H9 (cell line): ENCODE measurements around the gene ZNF521. TPM values are rescaled to one million over a fixed set of nuclear protein-coding genes. Genes with fewer than 3 reads are reported as not detected.

Experiments
- DNase-seq: peaks from one replicate; pipeline ENCODE4 v3.0.0-alpha.2; 2017
- H2AFZ ChIP-seq: one replicate; pipeline ENCODE4 v1.6.1; 2013; ENCODE audit warnings: mild to moderate bottlenecking, low read length, control low read depth, moderate library complexity
- H2AK5ac ChIP-seq: 2 replicates; pipeline ENCODE4 v1.6.1; 2013; ENCODE audit warnings: low read length, control low read depth, mixed read lengths; ENCODE audit not compliant: insufficient read length
- H2BK120ac ChIP-seq: one replicate; pipeline ENCODE4 v1.6.1; 2013; ENCODE audit warnings: low read depth, mild to moderate bottlenecking, low read length, control low read depth, inconsistent platforms; ENCODE audit not compliant: poor library complexity, severe bottlenecking
- H2BK12ac ChIP-seq: 2 replicates; pipeline ENCODE4 v1.6.1; 2013; ENCODE audit warnings: low read length, control low read depth, mixed read lengths, low read depth; ENCODE audit not compliant: insufficient read length
- H2BK15ac ChIP-seq: 2 replicates; pipeline ENCODE4 v1.6.1; 2013; ENCODE audit warnings: low read depth, low read length, control low read depth
- H2BK20ac ChIP-seq: one replicate; pipeline ENCODE4 v1.6.1; 2013; ENCODE audit warnings: low read depth, mild to moderate bottlenecking, low read length, control low read depth, inconsistent platforms; ENCODE audit not compliant: poor library complexity, severe bottlenecking
- H2BK5ac ChIP-seq: 2 replicates; pipeline ENCODE4 v1.6.1; 2013; ENCODE audit warnings: low read length, control low read depth, mixed read lengths; ENCODE audit not compliant: insufficient read length
- H3K14ac ChIP-seq: 2 replicates; pipeline ENCODE4 v1.6.1; 2013; ENCODE audit warnings: low read length, control low read depth; ENCODE audit not compliant: insufficient read depth
- H3K18ac ChIP-seq: 2 replicates; pipeline ENCODE4 v1.6.1; 2013; ENCODE audit warnings: low read depth, mild to moderate bottlenecking, mixed read lengths, low read length, control low read depth; ENCODE audit not compliant: insufficient read length
- H3K23ac ChIP-seq: 2 replicates; pipeline ENCODE4 v1.6.1; 2013; ENCODE audit warnings: low read length, control low read depth, mixed read lengths, low read depth; ENCODE audit not compliant: insufficient read length
- H3K23me2 ChIP-seq: 2 replicates; pipeline ENCODE4 v1.6.1; 2013; ENCODE audit warnings: low read depth, mild to moderate bottlenecking, mixed read lengths, low read length, control low read depth; ENCODE audit not compliant: insufficient read length, poor library complexity, severe bottlenecking
- H3K27ac ChIP-seq: 2 replicates; pipeline ENCODE4 v1.5.1; 2013; ENCODE audit warnings: low read length, control low read depth, mixed read lengths, low read depth; ENCODE audit not compliant: insufficient read length
- H3K27me3 ChIP-seq: 2 replicates; pipeline ENCODE4 v1.6.1; 2013; ENCODE audit warnings: low read length, control low read depth, inconsistent platforms; ENCODE audit not compliant: insufficient read depth
- H3K4ac ChIP-seq: 2 replicates; pipeline ENCODE4 v1.6.1; 2013; ENCODE audit warnings: low read depth, mild to moderate bottlenecking, control low read depth, inconsistent platforms, low read length, moderate library complexity
- H3K4me1 ChIP-seq: 2 replicates; pipeline ENCODE4 v1.6.1; 2013; ENCODE audit warnings: low read length, control low read depth, inconsistent platforms; ENCODE audit not compliant: insufficient read depth
- H3K4me2 ChIP-seq: 2 replicates; pipeline ENCODE4 v1.6.1; 2013; ENCODE audit warnings: low read length, control low read depth, mixed read lengths; ENCODE audit not compliant: insufficient read length, insufficient read depth
- H3K56ac ChIP-seq: 2 replicates; pipeline ENCODE4 v1.6.1; 2013; ENCODE audit warnings: low read depth, mild to moderate bottlenecking, mixed read lengths, low read length, control low read depth; ENCODE audit not compliant: insufficient read length
- H3K79me1 ChIP-seq: 2 replicates; pipeline ENCODE4 v1.6.1; 2013; ENCODE audit warnings: low read depth, mild to moderate bottlenecking, moderate library complexity, low read length, control low read depth, inconsistent platforms; ENCODE audit not compliant: insufficient read depth, poor library complexity, severe bottlenecking
- H3K79me2 ChIP-seq: 2 replicates; pipeline ENCODE4 v1.6.1; 2013; ENCODE audit warnings: low read length, control low read depth, inconsistent platforms; ENCODE audit not compliant: insufficient read depth
- H3K9ac ChIP-seq: 2 replicates; pipeline ENCODE4 v1.6.1; 2013; ENCODE audit warnings: low read length, control low read depth, mixed read lengths; ENCODE audit not compliant: insufficient read length; ENCODE audit errors: extremely low read depth
- H3K9me3 ChIP-seq: one replicate; pipeline ENCODE4 v1.6.1; 2013; ENCODE audit warnings: low read depth, low read length, inconsistent platforms; ENCODE audit not compliant: control insufficient read depth
- H3T11ph ChIP-seq: one replicate; pipeline ENCODE4 v1.6.1; 2013; ENCODE audit warnings: mild to moderate bottlenecking, low read length, control low read depth, inconsistent platforms
- H4K20me1 ChIP-seq: one replicate; pipeline ENCODE4 v1.6.1; 2013; ENCODE audit not compliant: control insufficient read depth, insufficient read length, insufficient read depth
- H4K5ac ChIP-seq: 2 replicates; pipeline ENCODE4 v1.6.1; 2013; ENCODE audit warnings: low read depth, mild to moderate bottlenecking, mixed read lengths, low read length, control low read depth; ENCODE audit not compliant: insufficient read length
- H4K8ac ChIP-seq: replicated peaks from 2 replicates; pipeline ENCODE4 v1.6.1; 2013; ENCODE audit warnings: low read length, control low read depth, mixed read lengths, low read depth; ENCODE audit not compliant: insufficient read length
- H4K91ac ChIP-seq: 2 replicates; pipeline ENCODE4 v1.6.1; 2013; ENCODE audit warnings: low read depth, mild to moderate bottlenecking, moderate library complexity, mixed read lengths, low read length, control low read depth; ENCODE audit not compliant: insufficient read length
- H3K27ac Mint-ChIP-seq, 3 experiments: 2 replicates in 2 of 3; 3 replicates in 1 of 3; pipeline ENCODE4 v1.8.0; 2020 to 2021; ENCODE audit warnings: mixed read lengths in 3 of 3, mild to moderate bottlenecking in 1 of 3, moderate library complexity in 1 of 3
- H3K27me3 Mint-ChIP-seq: 2 replicates; pipeline ENCODE4 v1.8.0; 2021; ENCODE audit warnings: low read depth, mild to moderate bottlenecking, moderate library complexity, mixed read lengths
- H3K36me3 Mint-ChIP-seq, 3 experiments: 2 replicates in 2 of 3; 3 replicates in 1 of 3; pipeline ENCODE4 v1.8.0; 2020 to 2021; ENCODE audit warnings: low read depth in 3 of 3, mixed read lengths in 3 of 3; ENCODE audit not compliant: insufficient read depth in 1 of 3
- H3K4me1 Mint-ChIP-seq, 2 experiments: 2 replicates each; pipeline ENCODE4 v1.8.0; 2020; ENCODE audit warnings: mixed read lengths in 2 of 2
- H3K4me3 Mint-ChIP-seq, 2 experiments: 2 replicates in 1 of 2; 3 replicates in 1 of 2; pipeline ENCODE4 v1.8.0; 2020 to 2021; ENCODE audit warnings: mild to moderate bottlenecking in 2 of 2, mixed read lengths in 2 of 2, moderate library complexity in 1 of 2
- H3K9me3 Mint-ChIP-seq, 2 experiments: 2 replicates in 1 of 2; 3 replicates in 1 of 2; pipeline ENCODE4 v1.8.0; 2020; ENCODE audit warnings: mild to moderate bottlenecking in 2 of 2, mixed read lengths in 2 of 2, moderate library complexity in 1 of 2
- CTCF ChIP-seq: fragments of 200-600 bp; sonication (generic); conservative IDR thresholded peaks from 3 replicates; pipeline ENCODE4 v1.8.0; 2021; ENCODE audit warnings: antibody characterized with exemption, mild to moderate bottlenecking
- WGBS: extraction: QIAGEN DNeasy Blood & Tissue Kit; methylation state at CpG from one replicate; pipeline ENCODE4 v1.1.7; 2013; ENCODE audit warnings: missing lambda C conversion rate, low lambda C conversion rate, mixed read lengths; ENCODE audit not compliant: insufficient read length; ENCODE audit errors: extremely low coverage; 5-methylcytosine and 5-hydroxymethylcytosine counted together
- total RNA-seq: library from RNA; stranded (reverse); gene quantifications from 2 replicates; pipeline ENCODE4 v1.2.1, GENCODE V29; 2021

The ZNF521 gene
- total RNA-seq, 1 experiment from 2014 or later, result 3.3 TPM

GRCh38 chr18:25345081-25345866 lies 6.7 kb downstream of the ZNF521 start:
- Histone ChIP-seq H3K9me3 (no peaks in the 10 kb centered on the region), H2BK20ac (no peak overlapping the region), H4K91ac (no peak overlapping the region), H2BK12ac (no peak overlapping the region), H3K27ac (no peak overlapping the region), H3K56ac (no peak overlapping the region), H3K4me2 (no peak overlapping the region), H3K14ac (no peak overlapping the region), H3K27me3 (peaks cover 10% of the 10 kb centered on the region), H3K23ac (no peak overlapping the region), H4K8ac (no peak overlapping the region), H2BK15ac (no peak overlapping the region), H2BK5ac (no peak overlapping the region), H2BK120ac (no peak overlapping the region), H4K5ac (no peak overlapping the region), H3K4ac (no peak overlapping the region), H3K18ac (no peak overlapping the region), H3T11ph (no peak overlapping the region), H3K9ac (no peak overlapping the region), H2AFZ (no peak overlapping the region), H2AK5ac (no peak overlapping the region), H3K23me2 (peaks cover 8% of the 10 kb centered on the region), H3K4me1 (peaks cover 2% of the 10 kb centered on the region; the same call in 1 of the 2 replicates), H3K79me1 (no peaks in the 10 kb centered on the region), H4K20me1 (no peaks in the 10 kb centered on the region), H3K79me2 (no peaks in the 10 kb centered on the region)
- Mint-ChIP-seq H3K4me1 (peaks cover 7 to 20% of the 10 kb centered on the region in 2 experiments), H3K9me3 (no peaks in the 10 kb centered on the region), H3K36me3 (0 out of 7 replicates have a peak, but pooled peaks cover 0 to 3% (median 0%) of the 10 kb centered on the region in 3 experiments), H3K27ac (no peak overlapping the region), H3K27me3 (peaks cover 74% of the 10 kb centered on the region), H3K4me3 (no peak overlapping the region)
- no CpG with 5 or more reads among the region's 8 CpGs for WGBS
- TF ChIP-seq CTCF, result no peak
- DNase-seq, result no peak
